Measurements from ENCODE around the gene MPV17L2.

DNA sequence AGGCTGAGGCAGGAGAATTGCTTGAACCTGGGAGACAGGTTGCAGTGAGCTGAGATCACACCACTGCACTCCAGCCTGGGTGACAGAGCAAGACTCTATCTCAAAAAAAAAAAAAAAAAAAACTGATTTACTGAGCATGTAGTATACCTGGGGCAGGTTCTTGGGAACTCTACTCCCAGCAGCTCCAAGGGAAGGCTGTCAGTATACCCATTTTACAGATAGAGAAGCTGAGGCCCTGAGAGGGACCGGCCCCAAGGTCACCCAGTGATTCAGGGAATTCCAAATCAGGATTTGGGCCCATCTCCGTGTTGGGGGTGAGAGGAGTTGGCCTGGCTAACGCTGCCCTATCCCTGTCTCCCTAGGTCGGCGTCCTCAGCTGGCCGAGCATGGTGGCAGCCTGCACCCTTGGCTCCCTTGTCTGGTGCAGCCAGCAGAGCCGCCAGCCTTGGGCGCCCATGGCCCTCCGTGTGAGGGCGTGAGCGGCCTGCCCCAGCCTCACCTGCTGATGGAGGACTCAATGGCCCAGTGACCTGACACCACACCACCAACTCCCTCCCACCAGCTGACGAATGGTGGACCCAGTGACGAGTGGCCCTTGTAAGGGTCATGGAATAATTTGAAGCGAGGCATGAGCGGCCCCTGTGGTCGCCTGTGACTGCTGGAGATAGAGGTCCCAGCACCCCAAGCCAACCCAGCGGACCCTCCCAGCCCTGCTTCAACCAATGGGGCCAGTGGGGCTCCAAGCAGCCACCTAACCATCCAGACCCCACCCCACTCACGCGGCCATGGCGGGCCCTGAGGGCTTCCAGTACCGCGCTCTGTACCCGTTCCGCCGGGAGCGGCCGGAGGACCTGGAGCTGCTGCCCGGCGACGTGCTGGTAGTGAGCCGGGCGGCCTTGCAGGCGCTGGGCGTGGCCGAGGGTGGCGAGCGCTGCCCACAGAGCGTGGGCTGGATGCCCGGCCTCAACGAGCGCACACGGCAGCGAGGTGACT, 37.6 kb upstream of the MPV17L2 start:
- TF ChIP-seq, protein P1, sequence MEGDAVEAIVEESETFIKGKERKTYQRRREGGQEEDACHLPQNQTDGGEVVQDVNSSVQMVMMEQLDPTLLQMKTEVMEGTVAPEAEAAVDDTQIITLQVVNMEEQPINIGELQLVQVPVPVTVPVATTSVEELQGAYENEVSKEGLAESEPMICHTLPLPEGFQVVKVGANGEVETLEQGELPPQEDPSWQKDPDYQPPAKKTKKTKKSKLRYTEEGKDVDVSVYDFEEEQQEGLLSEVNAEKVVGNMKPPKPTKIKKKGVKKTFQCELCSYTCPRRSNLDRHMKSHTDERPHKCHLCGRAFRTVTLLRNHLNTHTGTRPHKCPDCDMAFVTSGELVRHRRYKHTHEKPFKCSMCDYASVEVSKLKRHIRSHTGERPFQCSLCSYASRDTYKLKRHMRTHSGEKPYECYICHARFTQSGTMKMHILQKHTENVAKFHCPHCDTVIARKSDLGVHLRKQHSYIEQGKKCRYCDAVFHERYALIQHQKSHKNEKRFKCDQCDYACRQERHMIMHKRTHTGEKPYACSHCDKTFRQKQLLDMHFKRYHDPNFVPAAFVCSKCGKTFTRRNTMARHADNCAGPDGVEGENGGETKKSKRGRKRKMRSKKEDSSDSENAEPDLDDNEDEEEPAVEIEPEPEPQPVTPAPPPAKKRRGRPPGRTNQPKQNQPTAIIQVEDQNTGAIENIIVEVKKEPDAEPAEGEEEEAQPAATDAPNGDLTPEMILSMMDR (IDR thresholded peaks at IDR 0.05; ENCODE audit: low read depth, low read length), result no peak
- TF ChIP-seq POLR2A (IDR thresholded peaks at IDR 0.05; ENCODE audit: extremely low read depth, insufficient read length) (no peak), MYC (IDR thresholded peaks at IDR 0.05; ENCODE audit: low read depth, low read length) (no peak)
- TF ChIP-seq, protein P2, sequence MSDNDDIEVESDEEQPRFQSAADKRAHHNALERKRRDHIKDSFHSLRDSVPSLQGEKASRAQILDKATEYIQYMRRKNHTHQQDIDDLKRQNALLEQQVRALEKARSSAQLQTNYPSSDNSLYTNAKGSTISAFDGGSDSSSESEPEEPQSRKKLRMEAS (IDR thresholded peaks at IDR 0.05; ENCODE audit: low read depth, low read length), result no peak

All from NB4 (cell line).